HEK293 (cell line): ENCODE data around the gene AGBL3.

Source experiments
- CTCF ChIA-PET: fragments of 350-600 bp; formaldehyde crosslinking; extraction: SDS; loops from one replicate; lab custom pipeline; 2021; ENCODE audit warnings: antibody characterized with exemption; lab: Yijun Ruan, JAX
- POLR2A ChIA-PET: fragments of 300-600 bp; formaldehyde crosslinking; extraction: SDS; loops from one replicate; lab custom pipeline; 2020; ENCODE audit warnings: antibody characterized with exemption, inconsistent platforms; lab: Yijun Ruan, JAX
- H3K27ac ChIP-seq: fragments of 200-500 bp; sonication (Bioruptor generic); 2 replicates; pipeline ENCODE4 v1.5.1; 2014; ENCODE audit warnings: low read depth, low read length, control low read depth, inconsistent platforms; ENCODE audit errors: extremely low read depth
- H3K36me3 ChIP-seq, 2 experiments: fragments of 200-500 bp in 1 of 2; sonication (Bioruptor generic) in 1 of 2; 1 replicate in 1 of 2; 2 replicates in 1 of 2; pipeline ENCODE4 v1.5.1; 2014 to 2017; ENCODE audit warnings: inconsistent platforms in 2 of 2, low read length in 2 of 2; ENCODE audit not compliant: control insufficient read depth in 2 of 2, insufficient read depth in 1 of 2
- H3K4me1 ChIP-seq: fragments of 200-500 bp; sonication (Bioruptor generic); 2 replicates; pipeline ENCODE4 v1.5.1; 2014; ENCODE audit warnings: mild to moderate bottlenecking, low read length, inconsistent platforms; ENCODE audit not compliant: control insufficient read depth, insufficient read depth
- H3K4me3 ChIP-seq: 2 replicates; pipeline ENCODE4 v1.5.1; 2011; ENCODE audit warnings: low read depth, mild to moderate bottlenecking, control low read depth, low read length, moderate library complexity
- H3K9me3 ChIP-seq: fragments of 200-500 bp; sonication (Bioruptor generic); 2 replicates; pipeline ENCODE4 v1.5.1; 2014; ENCODE audit warnings: low read depth, low read length, inconsistent platforms; ENCODE audit not compliant: control insufficient read depth, insufficient read depth
- AEBP2 ChIP-seq: fragments of 450-650 bp; formaldehyde crosslinking; IDR thresholded peaks from 2 replicates; pipeline ENCODE4 v1.5.1; 2016; ENCODE audit warnings: missing biosample characterization, missing genetic modification characterization, borderline replicate concordance
- BCL11B ChIP-seq: fragments of 450-650 bp; formaldehyde crosslinking; IDR thresholded peaks from 2 replicates; pipeline ENCODE4 v1.5.1; 2016; ENCODE audit warnings: low read depth, missing biosample characterization, missing genetic modification characterization
- CTCF ChIP-seq: fragments of 450-650 bp; formaldehyde crosslinking; IDR thresholded peaks from 2 replicates; pipeline ENCODE4 v1.5.1; 2016; ENCODE audit warnings: missing biosample characterization, missing genetic modification characterization
- GLIS2 ChIP-seq: fragments of 450-650 bp; formaldehyde crosslinking; IDR thresholded peaks from 2 replicates; pipeline ENCODE4 v1.5.1; 2016; ENCODE audit warnings: missing biosample characterization, missing genetic modification characterization
- HIC1 ChIP-seq: fragments of 450-650 bp; formaldehyde crosslinking; IDR thresholded peaks from 2 replicates; pipeline ENCODE4 v1.5.1; 2016; ENCODE audit warnings: missing biosample characterization, missing genetic modification characterization
- HOXD13 ChIP-seq: sonication (generic); formaldehyde crosslinking; IDR thresholded peaks from 2 replicates; pipeline ENCODE4 v1.8.0; 2022; ENCODE audit warnings: missing genetic modification reagents, borderline replicate concordance
- KLF10 ChIP-seq: fragments of 450-650 bp; IDR thresholded peaks from 2 replicates; pipeline ENCODE4 v1.5.1; 2018; ENCODE audit warnings: missing biosample characterization, mild to moderate bottlenecking, missing genetic modification characterization
- MYNN ChIP-seq: fragments of 450-650 bp; formaldehyde crosslinking; IDR thresholded peaks from 2 replicates; pipeline ENCODE4 v1.5.1; 2016; ENCODE audit warnings: missing biosample characterization, missing genetic modification characterization, borderline replicate concordance
- SP7 ChIP-seq: fragments of 450-650 bp; formaldehyde crosslinking; IDR thresholded peaks from 2 replicates; pipeline ENCODE4 v1.5.1; 2016; ENCODE audit warnings: missing biosample characterization, missing genetic modification characterization
- TRIM28 ChIP-seq: IDR thresholded peaks from 2 replicates; pipeline ENCODE4 v1.6.1; 2011; ENCODE audit warnings: low read length, control low read depth, borderline replicate concordance
- ZBTB7A ChIP-seq: fragments of 450-650 bp; formaldehyde crosslinking; IDR thresholded peaks from 2 replicates; pipeline ENCODE4 v1.5.1; 2016; ENCODE audit warnings: low read depth, missing biosample characterization, missing genetic modification characterization
- ZBTB8A ChIP-seq: fragments of 450-650 bp; formaldehyde crosslinking; IDR thresholded peaks from 2 replicates; pipeline ENCODE4 v1.5.1; 2016; ENCODE audit warnings: missing biosample characterization, missing genetic modification characterization
- ZFP37 ChIP-seq: fragments of 450-650 bp; formaldehyde crosslinking; IDR thresholded peaks from 2 replicates; pipeline ENCODE4 v1.5.1; 2016; ENCODE audit warnings: missing biosample characterization, missing genetic modification characterization
- ZNF184 ChIP-seq: fragments of 450-650 bp; IDR thresholded peaks from 2 replicates; pipeline ENCODE4 v1.5.1; 2018; ENCODE audit warnings: missing biosample characterization, mild to moderate bottlenecking, missing genetic modification characterization
- ZNF248 ChIP-seq: fragments of 450-650 bp; formaldehyde crosslinking; IDR thresholded peaks from 2 replicates; pipeline ENCODE4 v1.5.1; 2017; ENCODE audit warnings: missing biosample characterization, missing genetic modification characterization
- ZNF266 ChIP-seq: fragments of 450-650 bp; formaldehyde crosslinking; IDR thresholded peaks from 2 replicates; pipeline ENCODE4 v1.5.1; 2016; ENCODE audit warnings: missing biosample characterization, missing genetic modification characterization, low read depth
- ZNF423 ChIP-seq: fragments of 450-650 bp; formaldehyde crosslinking; IDR thresholded peaks from 2 replicates; pipeline ENCODE4 v1.5.1; 2016; ENCODE audit warnings: missing biosample characterization, missing genetic modification characterization
- ZNF596 ChIP-seq: fragments of 450-650 bp; IDR thresholded peaks from 2 replicates; pipeline ENCODE4 v1.5.0; 2018; ENCODE audit warnings: missing biosample characterization, mild to moderate bottlenecking, missing genetic modification characterization, moderate library complexity
- ZNF645 ChIP-seq: fragments of 450-650 bp; formaldehyde crosslinking; IDR thresholded peaks from 2 replicates; pipeline ENCODE4; 2016; ENCODE audit warnings: missing biosample characterization, missing genetic modification characterization
- ZNF768 ChIP-seq: fragments of 450-650 bp; formaldehyde crosslinking; IDR thresholded peaks from 2 replicates; pipeline ENCODE4 v1.5.1; 2018; ENCODE audit warnings: missing biosample characterization, mild to moderate bottlenecking, missing genetic modification characterization
- ZNF830 ChIP-seq: fragments of 450-650 bp; IDR thresholded peaks from 2 replicates; pipeline ENCODE4 v1.5.0; 2018; ENCODE audit warnings: missing biosample characterization, missing genetic modification characterization, low read depth, mild to moderate bottlenecking, moderate library complexity
- ZNF837 ChIP-seq: fragments of 450-650 bp; formaldehyde crosslinking; IDR thresholded peaks from 2 replicates; pipeline ENCODE4 v1.5.1; 2016; ENCODE audit warnings: missing biosample characterization, missing genetic modification characterization
- ZNF843 ChIP-seq: fragments of 450-650 bp; formaldehyde crosslinking; IDR thresholded peaks from 2 replicates; pipeline ENCODE4 v1.5.1; 2016; ENCODE audit warnings: missing biosample characterization, missing genetic modification characterization

AGBL3 gene

GRCh38 chr7:135169964-135170273, 183.6 kb downstream of the AGBL3 start:
- Histone ChIP-seq H3K36me3 (peaks cover 0 to 42% of the 10 kb centered on the region in 2 experiments; a peak in 1 of 3 replicates), H3K9me3 (no peaks in the 10 kb centered on the region), H3K4me3 (peak overlapping the region; percentile 83), H3K4me1 (no peaks in the 10 kb centered on the region)
- CTCF ChIA-PET = interaction anchor here (0.6 to 2.5 kb wide), 7 partner anchors 9 to 547 kb away, joined by 3 to 11 read pairs (median 3); partner anchors contain the start of gene AGBL3
- no peak for TF ChIP-seq GLIS2 (tag by site-specific recombination)
- TF ChIP-seq KLF10 (tag by site-specific recombination) = no peak
- TF ChIP-seq ZNF423 (tag by site-specific recombination) = 0 out of 2 replicates have a peak, but pooled peaks have one; percentile 21
- TF ChIP-seq, all 188 proteins: peak for 1
- POLR2A ChIA-PET = interaction anchor here (1.2 to 2.0 kb wide), 2 partner anchors 9 to 30 kb away, joined by 3 to 8 read pairs; no protein-coding TSS in a partner anchor
- H3K27ac ChIP-seq = peak overlapping the region; percentile 89

GRCh38 chr7:135170274-135170997, 184.1 kb downstream of the AGBL3 start, which contains the start of gene CYREN:
Gene CYREN (minus strand): TSS chr7:135170707. CDS start chr7:135168922, 1,785 bp downstream.
- Histone ChIP-seq H3K27ac (peak within 1 kb of the TSS; percentile 89), H3K4me3 (peak within 1 kb of the TSS; percentile 83), H3K9me3 (no peaks in the 10 kb centered on the region), H3K4me1 (no peaks in the 10 kb centered on the region), H3K36me3 (peaks cover 0 to 37% of the 10 kb centered on the region in 2 experiments; a peak in 1 of 3 replicates)
- ChIA-PET CTCF (interaction anchor here (0.6 to 2.5 kb wide), 11 partner anchors 8 to 546 kb away, joined by 3 to 11 read pairs (median 3); partner anchors contain the start of gene AGBL3), POLR2A (interaction anchor here (0.9 to 2.0 kb wide), 5 partner anchors 9 to 524 kb away, joined by 3 to 8 read pairs (median 3); partner anchors contain the start of genes BPGM and WDR91)
- no peak for TF ChIP-seq MYNN (tag by site-specific recombination)
- peak; percentile 79 for TF ChIP-seq SP7 (tag by site-specific recombination)
- no peak for TF ChIP-seq ZNF830
- 0 out of 2 replicates have a peak, but pooled peaks have one; percentile 50 for TF ChIP-seq ZNF843 (tag by site-specific recombination)
- no peak for TF ChIP-seq ZNF184 (tag by site-specific recombination)
- TF ChIP-seq ZNF645 (tag by site-specific recombination) = no peak
- no peak for TF ChIP-seq ZNF248
- no peak for TF ChIP-seq ZNF768
- peak; percentile 91 for TF ChIP-seq ZBTB8A
- peak; percentile 91 for TF ChIP-seq CTCF (tag by site-specific recombination)
- TF ChIP-seq ZNF266 (tag by site-specific recombination) = no peak
- TF ChIP-seq ZNF837 = no peak
- no peak for TF ChIP-seq AEBP2
- TF ChIP-seq TRIM28 = no peak
- TF ChIP-seq HOXD13 (CRISPR knock-in tag) = no peak
- peak; percentile 65; the same call in 1 of the 2 replicates for TF ChIP-seq ZBTB7A (tag by site-specific recombination)
- TF ChIP-seq ZNF596 (tag by site-specific recombination) = peak; percentile 3; the same call in 1 of the 2 replicates
- peak; percentile 99 for TF ChIP-seq HIC1 (tag by site-specific recombination)
- TF ChIP-seq BCL11B (tag by site-specific recombination) = no peak
- TF ChIP-seq ZFP37 = peak; percentile 63; the same call in 1 of the 2 replicates
